Astrocyte (in vitro differentiated cells and primary cell): Measurements from ENCODE around the gene CERS1.

ENCODE experiments used
- CTCF ChIP-seq: IDR thresholded peaks from 2 replicates; pipeline ENCODE4 v1.5.1; 2011; ENCODE audit warnings: low read depth, mild to moderate bottlenecking, inconsistent platforms, low read length, moderate library complexity; ENCODE audit not compliant: insufficient read depth
- EZH2 ChIP-seq: IDR thresholded peaks from 2 replicates; pipeline ENCODE4 v1.6.1; 2012; ENCODE audit warnings: mild to moderate bottlenecking, low read length, inconsistent platforms; ENCODE audit not compliant: insufficient read depth

GRCh38 chr19:18855647-18856384 is 40.1 kb downstream of the CERS1 start:
- TF ChIP-seq CTCF (no peak), EZH2 (no peak)
